Cortex of kidney (tissue), 1 donor: ENCODE data around the gene CSNK1G2.

Experiments
- DNase-seq: peaks from one replicate; lab custom pipeline; 2025; lab: John Stamatoyannopoulos, UW

The CSNK1G2 gene

DNA sequence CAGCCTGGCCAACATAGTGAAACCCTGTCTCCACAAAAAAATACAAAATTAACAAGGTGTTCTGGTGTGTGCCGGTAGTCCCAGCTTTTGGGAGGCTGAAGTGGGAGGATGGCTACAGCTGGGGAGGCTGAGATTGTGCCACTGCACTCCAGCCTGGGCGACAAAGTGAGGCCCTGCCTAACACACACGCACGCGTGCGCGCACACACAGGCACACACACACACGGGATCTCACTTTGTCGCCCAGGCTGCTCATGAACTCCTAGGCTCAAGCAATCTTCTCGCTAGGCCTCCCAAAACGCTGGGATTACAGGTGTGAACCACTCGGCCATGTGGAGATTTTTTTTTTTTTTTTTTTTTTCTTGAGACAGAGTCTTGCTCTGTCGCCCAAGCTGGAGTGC is 77.8 kb downstream of the CSNK1G2 start:
- no peak for DNase-seq

DNA sequence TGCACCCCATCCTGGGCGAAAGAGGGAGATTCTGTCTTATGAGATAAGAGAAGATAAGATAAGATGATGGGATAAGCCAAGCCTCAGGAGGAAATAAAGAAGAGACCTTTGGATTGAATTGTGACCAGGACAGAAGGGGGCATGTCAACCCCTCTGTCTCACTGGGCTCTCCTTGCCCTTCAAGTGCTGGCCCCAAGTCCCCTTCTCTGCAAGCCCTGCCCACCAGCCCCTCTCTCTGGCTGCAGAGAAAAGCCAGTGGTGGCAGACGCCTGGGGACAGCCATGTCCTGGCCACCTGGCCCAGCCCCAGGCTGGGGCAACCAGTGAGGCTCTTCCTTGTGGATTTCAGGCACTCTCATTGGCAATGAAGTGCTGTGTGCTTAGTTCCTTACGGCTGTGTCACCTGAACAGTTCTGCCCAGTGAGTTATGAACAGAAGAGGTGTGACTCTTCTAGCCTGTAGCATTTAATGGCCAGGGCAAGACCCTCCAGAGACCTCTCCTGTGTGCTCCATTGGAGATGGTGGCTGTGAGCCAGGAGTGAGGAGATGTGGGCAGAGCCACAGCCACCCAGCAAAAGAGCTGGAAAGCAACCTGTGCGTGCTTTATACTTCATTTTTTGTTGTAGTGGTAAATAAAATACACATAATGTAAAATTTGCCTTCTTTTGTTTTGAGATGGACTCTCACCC is 80.6 kb downstream of the CSNK1G2 start:
- no peak for DNase-seq

DNA sequence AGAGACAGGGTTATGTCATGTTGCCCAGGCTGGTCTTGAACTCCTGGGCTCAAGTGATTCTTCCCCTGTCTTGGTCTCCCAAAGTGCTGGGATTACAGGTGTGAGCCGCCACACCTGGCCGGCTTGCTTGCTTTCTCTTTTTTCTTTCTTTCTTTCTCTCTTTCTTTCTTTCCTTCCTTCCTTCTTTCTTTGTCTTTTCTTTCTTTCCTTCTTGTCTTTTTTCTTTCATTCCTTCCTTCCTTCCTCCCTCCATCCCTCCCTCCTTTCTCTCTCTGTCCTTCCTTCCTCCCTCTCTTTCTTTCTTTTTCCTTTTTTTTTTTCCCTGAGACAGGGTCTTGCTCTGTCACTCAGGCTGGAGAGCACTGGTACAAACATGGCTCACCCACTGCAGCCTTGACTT is 81.3 kb downstream of the CSNK1G2 start:
- no peak for DNase-seq

DNA sequence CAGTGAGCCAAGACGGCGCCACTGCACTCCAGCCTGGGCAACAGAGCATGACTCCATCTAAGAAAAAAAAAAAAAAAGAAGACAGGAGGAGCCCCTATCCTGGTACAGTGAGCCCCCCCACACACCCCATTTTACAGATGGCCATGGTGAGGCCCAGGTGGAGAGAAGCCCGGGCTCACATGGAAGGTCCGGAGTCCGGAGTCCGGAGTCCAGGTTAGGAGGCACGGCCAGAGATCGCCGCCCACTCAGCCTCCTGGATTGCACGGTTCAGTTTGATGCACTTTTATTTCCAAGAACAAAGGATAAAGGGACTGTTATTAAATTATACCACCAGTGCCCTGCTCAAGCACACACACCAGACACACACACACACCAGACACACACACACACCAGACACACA is 85.8 kb downstream of the CSNK1G2 start:
- DNase-seq = no peak

DNA sequence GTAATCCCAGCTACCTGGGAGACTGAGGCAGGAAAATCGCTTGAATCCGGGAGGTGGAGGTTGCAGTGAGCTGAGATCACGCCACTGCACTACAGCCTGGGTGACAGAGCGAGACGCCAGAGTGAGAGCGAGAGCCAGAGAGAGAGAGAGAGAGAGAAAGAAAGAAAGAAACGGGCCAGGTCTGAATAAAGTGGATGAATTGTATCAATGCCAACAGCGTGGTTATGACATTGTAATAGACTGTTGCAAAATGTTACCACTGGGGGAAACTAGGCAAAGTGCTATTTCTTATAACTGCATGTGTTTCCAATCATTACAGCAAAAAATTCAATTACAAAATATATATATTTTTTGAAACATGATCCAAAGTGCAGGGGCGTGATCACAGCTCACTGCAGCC is 86.4 kb downstream of the CSNK1G2 start:
- DNase-seq = no peak
